IMR-90 (cell line): ENCODE results near the gene TRAF4.

ENCODE experiments used
- CTCF ChIP-seq: conservative IDR thresholded peaks from 2 replicates; pipeline ENCODE4 v1.5.1; 2012; ENCODE audit warnings: mild to moderate bottlenecking, low read depth, low read length, improper control_type of control experiment
- NFE2L2 ChIP-seq: fragments of 150-350 bp; IDR thresholded peaks from 2 replicates; pipeline ENCODE4 v1.6.1; 2016; ENCODE audit warnings: low read depth, mild to moderate bottlenecking, low read length
- RAD21 ChIP-seq: IDR thresholded peaks from 2 replicates; pipeline ENCODE4 v1.6.1; 2012; ENCODE audit warnings: low read length, improper control_type of control experiment
- USF2 ChIP-seq: fragments of 150-350 bp; IDR thresholded peaks from 2 replicates; pipeline ENCODE4 v1.6.1; 2017; ENCODE audit warnings: mild to moderate bottlenecking, antibody characterized with exemption, low read length, low read depth

- TF ChIP-seq CTCF = no peak
- TF ChIP-seq NFE2L2 = no peak
- no peak for TF ChIP-seq RAD21
- no peak for TF ChIP-seq USF2
Observed at GRCh38 chr17:28773736-28774135, 29.9 kb downstream of the TRAF4 start.
